Measurements from ENCODE around the gene PSTK.

The PSTK gene

GRCh38 chr10:122980209-122981065 is at the start of gene PSTK:
Gene PSTK (plus strand): TSS chr10:122980401. CDS start chr10:122980480, 79 bp downstream.
- FAIRE-seq = peak; percentile 80
- peak; percentile 89 for DNase-seq (ENCODE audit: insufficient read length, low spot score)

- DNase-seq (ENCODE audit: insufficient read length, low spot score) (no peak), FAIRE-seq (no peak)
Measured at GRCh38 chr10:122931088-122931906, 48.9 kb upstream of the PSTK start.

- no peak for DNase-seq (ENCODE audit: insufficient read length, low spot score)
- FAIRE-seq = no peak
Measured at GRCh38 chr10:122939133-122939855, 40.9 kb upstream of the PSTK start.

GRCh38 chr10:122939856-122940543 is 40.2 kb upstream of the PSTK start:
- no peak for DNase-seq (ENCODE audit: insufficient read length, low spot score)
- FAIRE-seq = no peak

GRCh38 chr10:122949296-122949695 is 30.9 kb upstream of the PSTK start:
- DNase-seq (ENCODE audit: insufficient read length, low spot score) (no peak), FAIRE-seq (peak; percentile 4)

- peak; percentile 85 for DNase-seq (ENCODE audit: insufficient read length, low spot score)
- FAIRE-seq = peak; percentile 96
Measured at GRCh38 chr10:122953902-122954730, 26.1 kb upstream of the PSTK start, which contains the start of gene C10orf88. Gene C10orf88 (minus strand): TSS chr10:122954227. CDS start chr10:122954178, 49 bp downstream.

- no peak for FAIRE-seq
- DNase-seq (ENCODE audit: insufficient read length, low spot score) = no peak
Measured at GRCh38 chr10:122954731-122955050, 25.5 kb upstream of the PSTK start.

GRCh38 chr10:122955892-122956291 is 24.3 kb upstream of the PSTK start:
- DNase-seq (ENCODE audit: insufficient read length, low spot score) = no peak
- FAIRE-seq = no peak

- FAIRE-seq = no peak
- DNase-seq (ENCODE audit: insufficient read length, low spot score) = no peak
Measured at GRCh38 chr10:122957474-122957873, 22.7 kb upstream of the PSTK start.

- DNase-seq (ENCODE audit: insufficient read length, low spot score) = no peak
- FAIRE-seq = no peak
Measured at GRCh38 chr10:122962405-122962804, 17.8 kb upstream of the PSTK start.

- DNase-seq (ENCODE audit: insufficient read length, low spot score) (no peak), FAIRE-seq (no peak)
Measured at GRCh38 chr10:122966879-122967278, 13.3 kb upstream of the PSTK start.

- FAIRE-seq (no peak), DNase-seq (ENCODE audit: insufficient read length, low spot score) (no peak)
Measured at GRCh38 chr10:122968698-122969097, 11.5 kb upstream of the PSTK start.

- no peak for DNase-seq (ENCODE audit: insufficient read length, low spot score)
- FAIRE-seq = no peak
Measured at GRCh38 chr10:122974023-122974422, 6.2 kb upstream of the PSTK start.

GRCh38 chr10:122974543-122975064 is 5.6 kb upstream of the PSTK start:
- FAIRE-seq (no peak), DNase-seq (ENCODE audit: insufficient read length, low spot score) (no peak)

GRCh38 chr10:122981066-122981464 is 864 bp downstream of the PSTK start:
- FAIRE-seq = peak; percentile 54
- no peak for DNase-seq (ENCODE audit: insufficient read length, low spot score)

- no peak for DNase-seq (ENCODE audit: insufficient read length, low spot score)
- FAIRE-seq = no peak
Measured at GRCh38 chr10:122983898-122984297, 3.7 kb downstream of the PSTK start.

- DNase-seq (ENCODE audit: insufficient read length, low spot score) (no peak), FAIRE-seq (no peak)
Measured at GRCh38 chr10:122984708-122985107, 4.5 kb downstream of the PSTK start.

GRCh38 chr10:122986335-122986734 is 6.1 kb downstream of the PSTK start:
- no peak for DNase-seq (ENCODE audit: insufficient read length, low spot score)
- no peak for FAIRE-seq

- FAIRE-seq (no peak), DNase-seq (ENCODE audit: insufficient read length, low spot score) (no peak)
Measured at GRCh38 chr10:122988501-122988900, 8.3 kb downstream of the PSTK start.
